Measurements from ENCODE around the gene TUT4. TPM values are rescaled to one million over a fixed set of nuclear protein-coding genes. Genes with fewer than 3 reads are reported as not detected.

The TUT4 gene
- total RNA-seq, 1 donor from 2014 or later: 44.2 TPM

- Histone ChIP-seq H3K27me3 (no peaks in the 10 kb centered on the region), H3K9me3 (no peaks in the 10 kb centered on the region), H3K27ac (no peak overlapping the region), H3K4me3 (no peak overlapping the region), H3K36me3 (no peaks in the 10 kb centered on the region), H3K4me1 (peaks cover 17% of the 10 kb centered on the region)
- no peak for DNase-seq
- TF ChIP-seq CTCF (IDR thresholded peaks at IDR 0.05): no peak
- intact Hi-C loops (cut with DNase I): no loop called here
- ATAC-seq: no peak
Measured at GRCh38 chr1:52598729-52599128, 45.8 kb upstream of the TUT4 start.

- no peak for TF ChIP-seq CTCF (IDR thresholded peaks at IDR 0.05)
- intact Hi-C loops (cut with DNase I): no loop called here
- H3K9me3 ChIP-seq: no peaks in the 10 kb centered on the region
Measured at GRCh38 chr1:52597912-52598311, 45.0 kb upstream of the TUT4 start.

GRCh38 chr1:52595061-52595460, 42.2 kb upstream of the TUT4 start:
- intact Hi-C loops (cut with DNase I): no loop called here

More at GRCh38 chr1:52597912-52598311, 45.0 kb upstream of the TUT4 start:
- ATAC-seq (no peak), DNase-seq (no peak)
- H3K4me3 ChIP-seq: no peak overlapping the region
- no peaks in the 10 kb centered on the region for H3K27me3 ChIP-seq
- no peaks in the 10 kb centered on the region for H3K36me3 ChIP-seq
- H3K4me1 ChIP-seq: peaks cover 9% of the 10 kb centered on the region
- H3K27ac ChIP-seq: no peak overlapping the region

GRCh38 chr1:52593495-52593894, 40.6 kb upstream of the TUT4 start:
- no peak for TF ChIP-seq CTCF (IDR thresholded peaks at IDR 0.05)
- Histone ChIP-seq H3K27ac (no peak overlapping the region), H3K27me3 (no peaks in the 10 kb centered on the region), H3K9me3 (no peaks in the 10 kb centered on the region), H3K36me3 (no peaks in the 10 kb centered on the region), H3K4me3 (no peak overlapping the region), H3K4me1 (no peaks in the 10 kb centered on the region)
- ATAC-seq (no peak), DNase-seq (no peak)
- intact Hi-C loops (cut with DNase I): no loop called here

More at GRCh38 chr1:52595061-52595460, 42.2 kb upstream of the TUT4 start:
- no peak overlapping the region for H3K4me3 ChIP-seq
- H3K36me3 ChIP-seq: no peaks in the 10 kb centered on the region
- no peak for TF ChIP-seq CTCF (IDR thresholded peaks at IDR 0.05)
- no peak overlapping the region for H3K27ac ChIP-seq
- DNase-seq (no peak), ATAC-seq (no peak)
- H3K9me3 ChIP-seq: no peaks in the 10 kb centered on the region
- no peaks in the 10 kb centered on the region for H3K4me1 ChIP-seq
- no peaks in the 10 kb centered on the region for H3K27me3 ChIP-seq

- TF ChIP-seq CTCF (IDR thresholded peaks at IDR 0.05): no peak
- no peak for ATAC-seq
Measured at GRCh38 chr1:52592637-52593323, 39.9 kb upstream of the TUT4 start.

More at GRCh38 chr1:52592637-52593323, 39.9 kb upstream of the TUT4 start:
- intact Hi-C loops (cut with DNase I): no loop called here
- no peak overlapping the region for H3K4me3 ChIP-seq
- H3K27ac ChIP-seq: no peak overlapping the region
- no peaks in the 10 kb centered on the region for H3K36me3 ChIP-seq
- no peaks in the 10 kb centered on the region for H3K27me3 ChIP-seq
- no peaks in the 10 kb centered on the region for H3K4me1 ChIP-seq
- no peaks in the 10 kb centered on the region for H3K9me3 ChIP-seq
- DNase-seq: no peak

All from upper lobe of right lung (tissue), 1 donor.